Measurements from ENCODE around the gene RIOX2.
"Not testable (repeated sequence)": the region's sequence is repeated elsewhere in the genome, so short reads cannot be mapped to it uniquely, and the experiment has no call there.

DNA sequence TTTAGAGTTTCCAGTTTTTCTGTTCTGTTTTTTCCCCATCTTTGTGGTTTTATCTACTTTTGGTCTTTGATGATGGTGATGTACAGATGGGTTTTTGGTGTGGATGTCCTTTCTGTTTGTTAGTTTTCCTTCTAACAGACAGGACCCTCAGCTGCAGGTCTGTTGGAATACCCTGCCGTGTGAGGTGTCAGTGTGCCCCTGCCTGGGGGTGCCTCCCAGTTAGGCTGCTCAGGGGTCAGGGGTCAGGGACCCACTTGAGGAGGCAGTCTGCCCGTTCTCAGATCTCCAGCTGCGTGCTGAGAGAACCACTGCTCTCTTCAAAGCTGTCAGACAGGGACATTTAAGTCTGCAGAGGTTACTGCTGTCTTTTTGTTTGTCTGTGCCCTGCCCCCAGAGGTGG lies 62.4 kb downstream of the RIOX2 start:
- not testable (repeated sequence) for TF ChIP-seq POLR2A (IDR thresholded peaks at IDR 0.05; ENCODE audit: low read depth, low read length); TAF1 (IDR thresholded peaks at IDR 0.05; ENCODE audit: borderline replicate concordance, low read depth, low read length)
